HepG2 (cell line): ENCODE results near the gene ADPRS. TPM values are rescaled to one million over a fixed set of nuclear protein-coding genes. Genes with fewer than 3 reads are reported as not detected.
A peak's percentile ranks its signal among the peaks of the same experiment; 100 is the strongest.

ENCODE experiments used
- ATF1 ChIP-seq: IDR thresholded peaks from 2 replicates; pipeline ENCODE4 v1.6.1; 2016; ENCODE audit warnings: mild to moderate bottlenecking, control low read depth
- CREB3 ChIP-seq: sonication (generic); formaldehyde crosslinking; IDR thresholded peaks from 2 replicates; pipeline ENCODE4 v1.5.0; 2020; ENCODE audit warnings: missing genetic modification reagents
- DMTF1 ChIP-seq: sonication (generic); formaldehyde crosslinking; IDR thresholded peaks from 2 replicates; pipeline ENCODE4 v1.4.0; 2020; ENCODE audit warnings: mild to moderate bottlenecking, missing genetic modification reagents
- GLI4 ChIP-seq: sonication (generic); formaldehyde crosslinking; IDR thresholded peaks from 2 replicates; pipeline ENCODE4 v1.5.1; 2020; ENCODE audit warnings: missing genetic modification reagents, mild to moderate bottlenecking, moderate library complexity, borderline replicate concordance
- HBP1 ChIP-seq: IDR thresholded peaks from 2 replicates; pipeline ENCODE4 v1.6.1; 2016; ENCODE audit warnings: low read depth, control low read depth
- IKZF1 ChIP-seq: fragments of 450-650 bp; IDR thresholded peaks from 2 replicates; pipeline ENCODE4 v1.7.1; 2016
- KIAA2018 ChIP-seq: sonication (generic); formaldehyde crosslinking; IDR thresholded peaks from 2 replicates; pipeline ENCODE4 v1.5.0; 2020; ENCODE audit warnings: mild to moderate bottlenecking, missing genetic modification reagents, borderline replicate concordance
- KLF12 ChIP-seq: sonication (generic); formaldehyde crosslinking; IDR thresholded peaks from 2 replicates; pipeline ENCODE4 v1.4.0; 2020; ENCODE audit warnings: missing genetic modification reagents, borderline replicate concordance
- MYC ChIP-seq: sonication (generic); formaldehyde crosslinking; IDR thresholded peaks from 2 replicates; pipeline ENCODE4 v1.9.0; 2021; ENCODE audit warnings: missing genetic modification reagents, borderline replicate concordance
- NCOA2 ChIP-seq: sonication (generic); formaldehyde crosslinking; IDR thresholded peaks from 2 replicates; pipeline ENCODE4 v1.8.0; 2022; ENCODE audit warnings: inconsistent platforms
- PPARG ChIP-seq: conservative IDR thresholded peaks from 2 replicates; pipeline ENCODE4 v1.6.1; 2016; ENCODE audit warnings: missing biosample characterization, missing genetic modification reagents
- ZFP62 ChIP-seq: sonication (generic); formaldehyde crosslinking; IDR thresholded peaks from 2 replicates; pipeline ENCODE4 v1.4.0; 2020; ENCODE audit warnings: missing genetic modification reagents
- ZNF383 ChIP-seq: sonication (generic); formaldehyde crosslinking; IDR thresholded peaks from 2 replicates; pipeline ENCODE4 v1.4.0; 2020; ENCODE audit warnings: missing genetic modification reagents, mild to moderate bottlenecking, borderline replicate concordance
- ZNF720 ChIP-seq: sonication (generic); formaldehyde crosslinking; IDR thresholded peaks from 2 replicates; pipeline ENCODE4 v1.4.0; 2020; ENCODE audit warnings: missing genetic modification reagents
- ZNF761 ChIP-seq: sonication (generic); formaldehyde crosslinking; conservative IDR thresholded peaks from 2 replicates; pipeline ENCODE4 v1.4.0; 2020; ENCODE audit warnings: mild to moderate bottlenecking, missing genetic modification reagents
- ZNF891 ChIP-seq: sonication (generic); formaldehyde crosslinking; IDR thresholded peaks from 2 replicates; pipeline ENCODE4 v1.5.0; 2020; ENCODE audit warnings: mild to moderate bottlenecking, missing genetic modification reagents
- polyA plus RNA-seq, 8 experiments: library from polyadenylated mRNA; depleted of rRNA in 3 of 8; stranded (reverse) in 7 of 8; unstranded in 1 of 8; fragments of >200 nt; fragmentation: Illumina TruSeq in 4 of 8; extraction: Trizol in 4 of 8; gene quantifications; 2 replicates each; pipeline versions ENCODE4 v1.2.1 to v1.2.3, GENCODE V29; 2011 to 2016; ENCODE audit warnings: low read depth in 4 of 8, missing spikeins in 1 of 8, mixed read lengths in 1 of 8; ENCODE audit not compliant: insufficient read depth in 1 of 8
- total RNA-seq, 5 experiments: library from RNA; depleted of rRNA; stranded (reverse); fragments of >200 nt; fragmentation: Illumina TruSeq; extraction: Trizol; gene quantifications; 2 replicates each; pipeline ENCODE4 v1.2.3, GENCODE V29; 2016; ENCODE audit warnings: low read depth in 1 of 5

The ADPRS gene
- total and polyA plus RNA-seq, 2 of the 13 experiments (the other 11 are each of a cell fraction or from before 2014, with no cell fraction given): 30.6 to 36.4 TPM

- TF ChIP-seq KIAA2018: 0 out of 2 replicates have a peak, but pooled peaks have one; percentile 78
- TF ChIP-seq NCOA2: peak; percentile 58; the same call in 1 of the 2 replicates
- TF ChIP-seq DMTF1 (CRISPR knock-in tag): no peak
- TF ChIP-seq ZNF383 (CRISPR knock-in tag): peak; percentile 2; the same call in 1 of the 2 replicates
- TF ChIP-seq ZNF761 (CRISPR knock-in tag): peak; percentile 79; the same call in 1 of the 2 replicates
- peak; percentile 58; the same call in 1 of the 2 replicates for TF ChIP-seq PPARG (CRISPR knock-in tag)
- peak; percentile 37; the same call in 1 of the 2 replicates for TF ChIP-seq ZNF891 (CRISPR knock-in tag)
- no peak for TF ChIP-seq ATF1 (CRISPR knock-in tag)
- TF ChIP-seq GLI4 (CRISPR knock-in tag): no peak
- TF ChIP-seq CREB3 (CRISPR knock-in tag): peak; percentile 82; the same call in 1 of the 2 replicates
- TF ChIP-seq HBP1 (CRISPR knock-in tag): peak; percentile 87
- TF ChIP-seq IKZF1: no peak
- no peak for TF ChIP-seq ZNF720 (CRISPR knock-in tag)
- peak; percentile 92 for TF ChIP-seq MYC (CRISPR knock-in tag)
- TF ChIP-seq KLF12 (CRISPR knock-in tag): peak; percentile 99
- TF ChIP-seq ZFP62 (CRISPR knock-in tag): no peak
Measured at GRCh38 chr1:36088577-36089392, at the start of gene ADPRS (continued).
